MM.1S (cell line): ENCODE data around the gene ACAA2.
"Not testable (repeated sequence)": the region's sequence is repeated elsewhere in the genome, so short reads cannot be mapped to it uniquely, and the experiment has no call there.

ENCODE experiments used
- DNase-seq: peaks from one replicate; pipeline ENCODE4 v3.0.0-alpha.2; 2015
- H2AFZ ChIP-seq: fragments of 300-600 bp; sonication (generic); 2 replicates; pipeline ENCODE4 v1.6.0; 2016; ENCODE audit warnings: antibody characterized with exemption, low read length
- H3F3A ChIP-seq: fragments of 300-600 bp; sonication (generic); 2 replicates; pipeline ENCODE4 v1.6.1; 2016; ENCODE audit warnings: mild to moderate bottlenecking, antibody characterized with exemption, low read length, moderate library complexity, mixed read lengths; ENCODE audit not compliant: insufficient read depth
- H3K27ac ChIP-seq: fragments of 300-600 bp; sonication (generic); 2 replicates; pipeline ENCODE4 v1.5.1; 2016; ENCODE audit warnings: mild to moderate bottlenecking, low read length
- H3K27me3 ChIP-seq: fragments of 300-600 bp; sonication (generic); replicated peaks from 2 replicates; pipeline ENCODE4 v1.6.0; 2016; ENCODE audit warnings: low read length; ENCODE audit not compliant: insufficient read depth
- H3K36me3 ChIP-seq: fragments of 300-600 bp; sonication (generic); replicated peaks from 2 replicates; pipeline ENCODE4 v1.6.1; 2016; ENCODE audit warnings: mild to moderate bottlenecking, low read length, mixed read lengths; ENCODE audit not compliant: insufficient read depth
- H3K4me1 ChIP-seq: fragments of 300-600 bp; sonication (generic); 2 replicates; pipeline ENCODE4 v1.6.1; 2016; ENCODE audit warnings: low read length, mixed read lengths
- H3K4me2 ChIP-seq: fragments of 300-600 bp; sonication (generic); 2 replicates; pipeline ENCODE4 v1.6.0; 2016; ENCODE audit warnings: low read depth, low read length
- H3K4me3 ChIP-seq: fragments of 300-600 bp; sonication (generic); 2 replicates; pipeline ENCODE4 v1.5.1; 2016; ENCODE audit warnings: low read length, mixed read lengths
- H3K79me2 ChIP-seq: fragments of 300-600 bp; sonication (generic); 2 replicates; pipeline ENCODE4 v1.6.1; 2016; ENCODE audit warnings: mixed run types, low read length, mixed read lengths
- H3K9ac ChIP-seq: fragments of 300-600 bp; sonication (generic); 2 replicates; pipeline ENCODE4 v1.6.1; 2016; ENCODE audit warnings: low read length, mixed read lengths
- H3K9me2 ChIP-seq: fragments of 300-600 bp; sonication (generic); replicated peaks from 2 replicates; pipeline ENCODE4 v1.6.1; 2016; ENCODE audit warnings: mild to moderate bottlenecking, low read length, mixed read lengths; ENCODE audit not compliant: insufficient read depth
- H3K9me3 ChIP-seq: fragments of 300-600 bp; sonication (generic); replicated peaks from 2 replicates; pipeline ENCODE4 v1.6.1; 2016; ENCODE audit warnings: mild to moderate bottlenecking, low read length, mixed read lengths; ENCODE audit not compliant: insufficient read depth
- H4K20me1 ChIP-seq: fragments of 300-600 bp; sonication (generic); 2 replicates; pipeline ENCODE4 v1.6.1; 2016; ENCODE audit warnings: mild to moderate bottlenecking, low read length, moderate library complexity, mixed read lengths; ENCODE audit not compliant: insufficient read depth
- EZH2 ChIP-seq: fragments of 300-600 bp; sonication (generic); optimal IDR thresholded peaks from 2 replicates; pipeline ENCODE3; 2017; ENCODE audit warnings: low read depth, mild to moderate bottlenecking, antibody characterized with exemption, low read length, mixed read lengths
- EZH2phosphoT487 ChIP-seq: fragments of 300-600 bp; sonication (generic); IDR thresholded peaks from 2 replicates; pipeline ENCODE4 v1.6.1; 2018; ENCODE audit warnings: antibody characterized with exemption, low read length
- TF ChIP-seq, protein P1 (sequence below): fragments of 300-600 bp; sonication (generic); IDR thresholded peaks from 2 replicates; pipeline ENCODE4 v1.5.1; 2016; ENCODE audit warnings: antibody characterized with exemption, low read length, mixed read lengths

Gene ACAA2

GRCh38 chr18:49795612-49796552 lies 17.5 kb downstream of the ACAA2 start:
- TF ChIP-seq EZH2phosphoT487 (no peak), EZH2 (no peak)
- TF ChIP-seq, protein P1, sequence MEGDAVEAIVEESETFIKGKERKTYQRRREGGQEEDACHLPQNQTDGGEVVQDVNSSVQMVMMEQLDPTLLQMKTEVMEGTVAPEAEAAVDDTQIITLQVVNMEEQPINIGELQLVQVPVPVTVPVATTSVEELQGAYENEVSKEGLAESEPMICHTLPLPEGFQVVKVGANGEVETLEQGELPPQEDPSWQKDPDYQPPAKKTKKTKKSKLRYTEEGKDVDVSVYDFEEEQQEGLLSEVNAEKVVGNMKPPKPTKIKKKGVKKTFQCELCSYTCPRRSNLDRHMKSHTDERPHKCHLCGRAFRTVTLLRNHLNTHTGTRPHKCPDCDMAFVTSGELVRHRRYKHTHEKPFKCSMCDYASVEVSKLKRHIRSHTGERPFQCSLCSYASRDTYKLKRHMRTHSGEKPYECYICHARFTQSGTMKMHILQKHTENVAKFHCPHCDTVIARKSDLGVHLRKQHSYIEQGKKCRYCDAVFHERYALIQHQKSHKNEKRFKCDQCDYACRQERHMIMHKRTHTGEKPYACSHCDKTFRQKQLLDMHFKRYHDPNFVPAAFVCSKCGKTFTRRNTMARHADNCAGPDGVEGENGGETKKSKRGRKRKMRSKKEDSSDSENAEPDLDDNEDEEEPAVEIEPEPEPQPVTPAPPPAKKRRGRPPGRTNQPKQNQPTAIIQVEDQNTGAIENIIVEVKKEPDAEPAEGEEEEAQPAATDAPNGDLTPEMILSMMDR, result no peak
- H3K9me2 ChIP-seq, result no peaks in the 10 kb centered on the region
- no peak overlapping the region for H3K9ac ChIP-seq
- H4K20me1 ChIP-seq, result no peaks in the 10 kb centered on the region
- H3K4me2 ChIP-seq, result no peak overlapping the region
- H3K27me3 ChIP-seq, result no peaks in the 10 kb centered on the region
- H3K27ac ChIP-seq, result no peak overlapping the region
- no peak overlapping the region for H3K4me3 ChIP-seq
- 0 out of 2 replicates have a peak, but pooled peaks cover 3% of the 10 kb centered on the region for H3K36me3 ChIP-seq
- H3F3A ChIP-seq, result no peaks in the 10 kb centered on the region
- no peaks in the 10 kb centered on the region for H3K79me2 ChIP-seq
- no peaks in the 10 kb centered on the region for H3K4me1 ChIP-seq
- no peaks in the 10 kb centered on the region for H3K9me3 ChIP-seq
- no peak overlapping the region for H2AFZ ChIP-seq
- DNase-seq, result no peak

DNA sequence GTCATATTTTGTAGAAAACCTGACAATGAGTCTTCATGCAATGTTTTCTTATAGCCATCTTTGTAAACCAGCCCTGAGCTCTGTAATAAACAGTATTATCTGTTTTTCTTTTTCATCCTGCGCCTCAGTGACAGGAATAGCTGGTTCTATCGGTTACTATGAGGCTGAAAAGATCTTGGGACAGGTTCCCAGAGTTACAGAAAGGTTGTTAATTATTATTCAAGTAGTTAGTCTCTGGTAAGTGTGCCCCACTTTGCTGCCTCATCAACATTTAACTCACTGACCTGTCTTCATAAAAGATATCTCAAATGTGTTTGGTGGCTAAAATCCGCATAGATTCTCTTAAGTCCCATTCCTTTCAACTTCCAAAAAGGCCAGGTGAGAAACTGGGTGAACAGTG lies 18.6 kb downstream of the ACAA2 start:
- Histone ChIP-seq H3K9me2 (no peaks in the 10 kb centered on the region), H3K27me3 (no peaks in the 10 kb centered on the region), H3K4me3 (no peak overlapping the region), H3K9ac (no peak overlapping the region), H3F3A (no peaks in the 10 kb centered on the region), H2AFZ (no peak overlapping the region), H3K4me1 (no peaks in the 10 kb centered on the region), H3K36me3 (0 out of 2 replicates have a peak, but pooled peaks cover 3% of the 10 kb centered on the region), H3K4me2 (no peak overlapping the region), H4K20me1 (no peaks in the 10 kb centered on the region), H3K9me3 (no peaks in the 10 kb centered on the region), H3K27ac (no peak overlapping the region), H3K79me2 (no peaks in the 10 kb centered on the region)
- no peak for DNase-seq
- TF ChIP-seq EZH2, result no peak
- TF ChIP-seq, protein P1, result no peak
- TF ChIP-seq EZH2phosphoT487, result no peak

- not testable (repeated sequence) for H3K36me3 ChIP-seq, H3K4me2 ChIP-seq, H3K4me3 ChIP-seq, H3K27ac ChIP-seq, H3K27me3 ChIP-seq, H3K9ac ChIP-seq, H2AFZ ChIP-seq, H4K20me1 ChIP-seq, H3K9me3 ChIP-seq, H3K79me2 ChIP-seq, DNase-seq, H3K9me2 ChIP-seq
- peaks cover 24% of the 10 kb centered on the region for H3F3A ChIP-seq
- peaks cover 35% of the 10 kb centered on the region for H3K4me1 ChIP-seq
Measured at GRCh38 chr18:49789560-49790134, 23.7 kb downstream of the ACAA2 start.
